Calu3 (cell line): Measurements from ENCODE around the gene XIST. TPM values are rescaled to one million over a fixed set of nuclear protein-coding genes. Genes with fewer than 3 reads are reported as not detected.

Source experiments
- BruUV-seq: library from RNA; stranded (reverse); fragments of 400-500 nt; replicated peaks from 2 replicates; lab custom pipeline; 2021; lab: Mats Ljungman, UMichigan
- CTCF ChIA-PET: fragments of 300-600 bp; sonication (Branson Sonifier 250); formaldehyde crosslinking; loops from one replicate; lab custom pipeline; 2022; ENCODE audit warnings: antibody characterized with exemption; lab: Charles Lee
- DNase-seq: peaks from one replicate; pipeline ENCODE4 v3.0.0; 2022
- H3K27ac Mint-ChIP-seq: one replicate; pipeline ENCODE4 v1.8.0; 2022; ENCODE audit warnings: mixed read lengths; ENCODE audit not compliant: unreplicated experiment
- H3K27me3 Mint-ChIP-seq: one replicate; pipeline ENCODE4 v1.8.0; 2022; ENCODE audit warnings: mixed read lengths; ENCODE audit not compliant: unreplicated experiment
- H3K36me3 Mint-ChIP-seq: one replicate; pipeline ENCODE4 v1.8.0; 2022; ENCODE audit warnings: mild to moderate bottlenecking, moderate library complexity, mixed read lengths; ENCODE audit not compliant: insufficient read depth, unreplicated experiment
- H3K4me1 Mint-ChIP-seq: one replicate; pipeline ENCODE4 v1.8.0; 2022; ENCODE audit warnings: mild to moderate bottlenecking, low read depth, mixed read lengths; ENCODE audit not compliant: unreplicated experiment
- H3K4me3 Mint-ChIP-seq: one replicate; pipeline ENCODE4 v1.8.0; 2022; ENCODE audit warnings: mild to moderate bottlenecking, low read depth, moderate library complexity, mixed read lengths; ENCODE audit not compliant: unreplicated experiment
- H3K9me3 Mint-ChIP-seq: one replicate; pipeline ENCODE4 v1.8.0; 2022; ENCODE audit warnings: low read depth, mixed read lengths; ENCODE audit not compliant: unreplicated experiment
- CTCF ChIP-seq: fragments of 200-600 bp; IDR thresholded peaks from one replicate; pipeline ENCODE4 v1.8.0; 2022; ENCODE audit warnings: antibody characterized with exemption; ENCODE audit not compliant: unreplicated experiment
- intact Hi-C: fragments of 100-400 bp; cut with micrococcal nuclease; formaldehyde crosslinking; loops from one replicate; pipeline ENCODE4 v1.10.0; 2022; ENCODE audit not compliant: unreplicated experiment
- total RNA-seq: library from RNA; stranded (reverse); gene quantifications from 2 replicates; pipeline ENCODE4 v1.2.3, GENCODE V29; 2022

XIST gene
- total RNA-seq, 1 experiment from 2014 or later = 0.14 TPM

- H3K36me3 Mint-ChIP-seq = no peaks in the 10 kb centered on the region
- intact Hi-C loops = no loop called here
- no peaks in the 10 kb centered on the region for H3K4me1 Mint-ChIP-seq
- H3K27me3 Mint-ChIP-seq = peaks cover 25% of the 10 kb centered on the region
- no peak overlapping the region for H3K4me3 Mint-ChIP-seq
- DNase-seq = no peak
- no peaks in the 10 kb centered on the region for H3K9me3 Mint-ChIP-seq
- CTCF ChIA-PET = no interaction called here
- no peak overlapping the region for H3K27ac Mint-ChIP-seq
- no peak for TF ChIP-seq CTCF
- BruUV-seq = no TSS peak
Measured at GRCh38 chrX:73827406-73827805, 25.1 kb downstream of the XIST start.

GRCh38 chrX:73826996-73827395 is 25.5 kb downstream of the XIST start:
- no peaks in the 10 kb centered on the region for H3K36me3 Mint-ChIP-seq
- H3K4me3 Mint-ChIP-seq = no peak overlapping the region
- TF ChIP-seq CTCF = no peak
- no peak for DNase-seq
- peaks cover 25% of the 10 kb centered on the region for H3K27me3 Mint-ChIP-seq
- H3K27ac Mint-ChIP-seq = no peak overlapping the region
- no peaks in the 10 kb centered on the region for H3K4me1 Mint-ChIP-seq
- intact Hi-C loops = no loop called here
- H3K9me3 Mint-ChIP-seq = no peaks in the 10 kb centered on the region
- no TSS peak for BruUV-seq
- CTCF ChIA-PET = no interaction called here

GRCh38 chrX:73825569-73825968 is 26.9 kb downstream of the XIST start:
- H3K36me3 Mint-ChIP-seq = no peaks in the 10 kb centered on the region

GRCh38 chrX:73823473-73824004 is 29.0 kb downstream of the XIST start:
- Mint-ChIP-seq H3K27ac (no peak overlapping the region), H3K9me3 (no peaks in the 10 kb centered on the region), H3K4me3 (no peak overlapping the region), H3K27me3 (peaks cover 20% of the 10 kb centered on the region), H3K4me1 (no peaks in the 10 kb centered on the region), H3K36me3 (no peaks in the 10 kb centered on the region)
- DNase-seq = no peak
- CTCF ChIA-PET = no interaction called here
- intact Hi-C loops = no loop called here
- no TSS peak for BruUV-seq
- no peak for TF ChIP-seq CTCF

More at GRCh38 chrX:73825569-73825968, 26.9 kb downstream of the XIST start:
- no peak for DNase-seq
- no TSS peak for BruUV-seq
- Mint-ChIP-seq H3K4me1 (no peaks in the 10 kb centered on the region), H3K4me3 (no peak overlapping the region), H3K27me3 (peaks cover 25% of the 10 kb centered on the region), H3K9me3 (no peaks in the 10 kb centered on the region), H3K27ac (no peak overlapping the region)
- TF ChIP-seq CTCF = no peak
- CTCF ChIA-PET = no interaction called here
- intact Hi-C loops = no loop called here
